HG02759 (cell line): ENCODE measurements around the gene BCDIN3D.
"Not testable (repeated sequence)": the region's sequence is repeated elsewhere in the genome, so short reads cannot be mapped to it uniquely, and the experiment has no call there.

Experiments used
- ATAC-seq: cut with Tn5 transposase; IDR thresholded peaks from one replicate; pipeline ENCODE4 v1.9.1; 2021; ENCODE audit warnings: mild to moderate bottlenecking, moderate library complexity; ENCODE audit not compliant: unreplicated experiment

BCDIN3D gene, protein sequence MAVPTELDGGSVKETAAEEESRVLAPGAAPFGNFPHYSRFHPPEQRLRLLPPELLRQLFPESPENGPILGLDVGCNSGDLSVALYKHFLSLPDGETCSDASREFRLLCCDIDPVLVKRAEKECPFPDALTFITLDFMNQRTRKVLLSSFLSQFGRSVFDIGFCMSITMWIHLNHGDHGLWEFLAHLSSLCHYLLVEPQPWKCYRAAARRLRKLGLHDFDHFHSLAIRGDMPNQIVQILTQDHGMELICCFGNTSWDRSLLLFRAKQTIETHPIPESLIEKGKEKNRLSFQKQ

DNA sequence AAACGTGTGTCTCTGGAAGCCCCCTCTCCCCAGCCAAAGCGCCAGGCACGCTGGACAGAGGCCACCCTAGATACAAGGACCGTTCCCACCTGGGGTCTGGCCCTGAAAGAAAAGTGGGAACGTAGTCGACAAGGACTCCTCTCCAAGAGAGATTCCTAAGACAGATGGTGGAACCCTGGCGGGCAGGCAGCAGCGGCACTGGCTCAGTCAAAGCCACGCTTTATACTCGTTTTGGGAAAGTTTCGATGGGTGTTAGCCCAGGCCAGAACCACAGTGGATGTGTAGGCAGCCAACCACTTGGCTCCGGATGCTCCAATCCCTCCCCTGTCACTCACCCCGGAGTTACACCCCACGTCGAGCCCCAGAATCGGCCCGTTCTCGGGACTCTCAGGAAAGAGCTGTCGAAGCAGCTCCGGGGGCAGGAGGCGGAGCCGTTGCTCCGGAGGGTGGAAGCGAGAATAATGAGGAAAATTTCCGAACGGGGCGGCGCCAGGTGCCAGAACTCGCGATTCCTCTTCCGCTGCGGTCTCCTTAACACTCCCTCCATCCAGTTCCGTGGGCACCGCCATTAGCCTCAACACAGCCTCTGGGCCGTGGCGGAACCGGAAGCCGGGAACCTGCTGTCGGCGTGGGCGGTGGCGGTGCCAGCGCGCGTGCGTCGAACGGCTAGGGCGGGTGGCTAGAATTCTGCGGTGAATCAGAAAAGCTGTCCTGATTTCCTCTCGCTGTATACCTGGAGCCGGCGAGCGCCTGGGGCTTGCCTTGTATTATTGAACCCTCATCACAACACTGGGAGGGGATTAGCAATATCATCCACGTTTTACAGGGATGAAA lies at the start of gene BCDIN3D:
BCDIN3D (minus strand) TSS at position 588 of the 834 bp plus-strand sequence; CDS start at position 569, 19 bp downstream.
- ATAC-seq: peak; percentile 93

DNA sequence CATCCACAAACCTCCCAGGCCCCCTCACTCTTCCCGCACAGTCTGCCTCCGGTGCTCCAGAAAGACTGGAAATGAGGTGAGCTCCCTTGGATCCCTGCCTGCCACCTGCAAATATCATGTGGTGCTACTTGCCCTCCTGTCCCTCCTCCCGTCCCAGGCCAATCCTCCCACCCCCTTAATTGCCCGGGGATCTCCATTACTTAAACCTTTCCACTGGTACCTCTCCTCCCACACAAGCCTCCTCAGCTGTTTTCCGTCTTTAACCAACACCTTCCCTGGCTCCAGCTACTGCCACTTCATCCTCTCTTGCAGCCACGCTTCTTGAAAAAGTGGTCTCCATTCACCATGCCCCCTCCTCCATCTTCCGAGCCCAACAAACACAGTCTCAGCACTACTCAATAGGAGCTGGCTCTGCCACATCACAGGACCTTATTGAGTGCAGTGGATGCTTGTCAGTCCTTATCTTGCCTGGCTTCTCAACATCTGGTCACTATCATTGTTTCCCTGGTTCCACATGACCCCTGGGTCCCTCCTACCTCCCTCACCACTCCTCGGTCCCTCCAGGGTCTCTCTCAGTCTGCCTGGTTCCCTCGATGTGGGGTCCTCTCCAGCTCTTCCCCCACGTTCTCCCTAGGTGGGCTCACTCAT lies 49.3 kb upstream of the BCDIN3D start:
- no peak for ATAC-seq

DNA sequence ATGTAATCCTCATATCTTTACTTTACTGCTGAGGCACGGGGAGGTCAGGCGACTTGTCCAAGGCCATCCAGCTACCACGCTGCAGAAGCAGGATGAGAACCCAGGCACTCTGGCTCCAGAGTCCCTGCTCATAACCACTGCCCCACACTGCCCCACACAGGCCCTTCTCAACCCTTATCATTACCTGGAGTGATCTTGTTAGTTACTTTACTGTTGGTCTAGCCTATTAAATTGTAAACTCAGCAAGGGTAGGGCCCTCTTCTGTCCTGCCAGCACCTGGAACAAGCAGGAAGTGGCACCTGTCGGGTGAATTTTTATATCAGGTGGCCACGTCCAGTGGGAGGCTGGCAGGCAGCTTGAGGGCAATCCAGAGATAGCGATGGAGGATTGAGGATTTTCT lies 48.6 kb upstream of the BCDIN3D start:
- no peak for ATAC-seq

GRCh38 chr12:49891012-49891411 lies 48.1 kb upstream of the BCDIN3D start:
- no peak for ATAC-seq

DNA sequence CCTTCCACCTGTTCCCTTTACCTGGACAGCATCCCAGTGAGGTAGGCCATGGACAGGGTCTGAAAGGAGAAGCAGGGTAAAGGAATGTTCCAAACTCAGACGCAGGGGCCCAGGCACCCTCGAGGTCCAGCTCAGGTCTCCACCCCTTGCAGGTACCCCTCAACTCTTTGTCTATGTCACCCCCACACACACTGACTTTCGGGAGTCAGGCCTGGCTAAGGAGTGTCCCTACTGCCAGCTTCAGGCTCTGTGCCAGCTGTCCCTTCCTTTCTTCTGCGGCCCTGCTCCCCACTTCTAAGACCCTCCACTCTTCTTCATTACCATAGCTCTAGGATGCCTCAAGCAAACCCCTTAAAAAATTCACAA lies 47.2 kb upstream of the BCDIN3D start:
- ATAC-seq: no peak

- ATAC-seq: no peak
Observed at GRCh38 chr12:49889361-49890095, 46.6 kb upstream of the BCDIN3D start.

DNA sequence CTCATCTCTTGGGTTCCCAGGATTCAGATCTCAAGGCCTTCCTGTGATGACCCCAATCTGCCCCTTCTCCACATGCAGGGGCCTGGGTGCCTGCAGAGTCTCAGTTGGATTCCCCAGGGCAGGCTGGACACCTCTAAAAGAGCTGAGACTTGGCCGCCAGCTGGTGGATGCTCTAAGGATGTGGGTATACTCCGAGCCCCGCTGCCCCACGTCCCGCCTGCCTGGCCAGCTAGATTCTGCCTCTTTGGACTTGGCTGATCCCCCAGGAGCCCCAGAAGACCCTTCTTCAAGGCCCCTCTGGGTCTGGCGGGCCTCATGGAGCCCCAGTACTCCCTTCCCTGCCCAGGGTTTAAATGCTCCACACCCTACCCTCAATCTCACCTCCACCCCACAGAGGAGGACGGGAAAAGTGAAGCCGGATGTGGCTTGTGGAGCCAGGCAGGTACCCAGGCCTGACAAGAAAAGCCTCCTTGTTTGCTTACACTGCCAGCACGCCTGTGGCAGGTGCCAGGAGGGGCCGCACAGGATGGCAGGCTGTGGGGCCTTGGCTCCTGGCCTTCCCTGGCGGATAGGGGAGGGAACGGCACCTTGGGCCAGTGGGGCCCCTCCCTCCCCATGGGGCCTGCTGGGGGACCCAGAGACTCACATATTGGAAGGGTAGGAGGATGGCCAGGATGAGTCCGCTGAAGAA lies 45.7 kb upstream of the BCDIN3D start:
- ATAC-seq: no peak

GRCh38 chr12:49887536-49888401 lies 44.9 kb upstream of the BCDIN3D start:
- ATAC-seq: no peak

DNA sequence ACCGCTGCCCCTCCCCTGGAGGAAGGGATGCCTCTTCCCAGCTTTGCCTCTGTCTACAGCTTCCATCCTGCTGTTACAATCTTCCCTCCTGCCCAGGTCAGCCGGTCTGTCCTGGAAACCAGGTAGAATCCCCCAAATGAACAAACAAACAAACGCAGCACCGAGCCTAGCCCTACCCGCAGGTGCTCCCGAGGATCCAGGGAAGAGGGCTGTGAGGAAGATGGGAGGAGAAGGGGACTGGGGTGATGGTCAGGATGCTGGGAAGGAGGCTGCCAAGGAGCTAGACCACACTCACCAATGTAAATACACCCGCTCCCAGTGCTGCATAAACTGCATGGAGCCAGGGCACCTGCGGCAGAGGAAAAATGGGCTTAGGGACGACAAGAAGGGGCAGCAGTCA lies 44.2 kb upstream of the BCDIN3D start:
- no peak for ATAC-seq

DNA sequence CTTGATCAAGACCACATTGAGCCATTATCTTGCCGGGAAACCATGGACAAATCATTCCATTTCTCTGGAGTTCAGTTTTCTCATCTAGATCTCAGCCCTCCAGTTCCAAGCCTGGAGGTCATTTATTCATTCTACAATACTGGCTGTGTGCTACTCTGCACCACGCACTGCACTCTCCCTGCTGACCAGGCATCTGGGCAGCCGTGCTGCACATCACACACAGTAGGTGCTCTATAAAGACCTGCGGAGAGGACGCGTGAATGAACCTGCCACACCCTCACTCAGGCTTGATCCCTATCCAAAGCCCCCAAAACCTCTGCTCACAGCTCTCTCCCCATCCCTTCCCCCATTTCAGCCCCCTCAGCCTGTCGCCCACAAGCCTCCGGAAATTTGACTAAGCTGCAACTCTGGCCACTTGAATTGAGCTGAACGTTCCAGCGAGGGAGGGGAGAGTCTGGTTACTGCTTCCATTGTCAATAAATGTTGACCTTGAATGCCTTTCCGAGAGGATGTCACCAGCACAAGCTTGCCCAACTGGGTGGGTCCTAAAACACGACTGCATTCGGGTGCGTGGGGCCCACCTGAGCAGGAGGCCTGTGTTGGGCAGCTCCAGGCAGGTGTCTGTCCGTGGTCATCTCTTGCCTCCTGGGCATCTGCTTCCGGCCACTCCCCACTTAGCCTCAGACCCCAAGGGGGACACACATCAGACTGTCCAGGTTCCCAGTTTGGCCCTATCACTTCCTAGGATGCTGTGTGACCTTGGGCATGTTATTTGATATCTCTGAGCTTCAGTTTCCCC lies 43.0 kb upstream of the BCDIN3D start:
- no peak for ATAC-seq

DNA sequence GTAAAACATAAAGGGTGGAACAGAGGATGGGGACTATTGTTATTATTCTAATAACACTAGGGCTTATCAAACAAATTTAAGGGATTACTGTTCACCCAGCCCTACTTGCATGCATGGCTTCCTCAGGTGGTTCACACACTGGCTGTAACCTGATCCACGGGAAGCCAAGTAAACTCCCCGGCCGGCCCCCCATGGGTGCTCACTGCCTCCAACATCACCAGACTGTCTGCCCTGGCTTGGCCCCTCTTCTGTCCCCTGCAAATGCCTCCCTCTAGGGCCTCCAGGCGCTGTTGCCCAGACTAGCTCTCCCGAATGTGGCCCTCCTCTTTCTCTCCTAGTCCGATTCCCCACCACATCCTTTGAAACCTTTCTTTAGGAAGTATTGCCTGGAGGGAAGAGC lies 42.2 kb upstream of the BCDIN3D start:
- no peak for ATAC-seq

- no peak for ATAC-seq
Observed at GRCh38 chr12:49882851-49883464, 40.1 kb upstream of the BCDIN3D start.

GRCh38 chr12:49882248-49882850 lies 39.4 kb upstream of the BCDIN3D start:
- no peak for ATAC-seq

- no peak for ATAC-seq
Observed at GRCh38 chr12:49881415-49882247, 38.7 kb upstream of the BCDIN3D start.

- no peak for ATAC-seq
Observed at GRCh38 chr12:49880756-49881414, 38.0 kb upstream of the BCDIN3D start.

DNA sequence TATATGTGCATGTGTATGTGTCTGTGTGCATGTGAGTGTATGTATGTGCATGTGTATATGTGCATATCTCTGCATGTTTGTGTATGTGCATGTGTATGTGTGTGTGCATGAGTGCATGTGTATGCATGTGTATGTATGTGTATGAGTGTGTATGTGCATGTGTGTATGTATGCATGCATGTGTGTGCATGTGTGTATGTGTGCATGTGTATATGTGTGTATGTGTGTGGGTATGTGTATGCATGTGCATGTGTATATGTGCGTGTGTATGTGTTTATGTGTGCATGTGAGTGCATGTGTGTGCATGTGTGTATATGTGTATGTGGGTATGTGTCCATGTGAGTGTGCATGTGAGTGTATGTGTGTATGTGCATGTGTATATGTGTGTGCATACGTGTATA lies 36.2 kb upstream of the BCDIN3D start:
- ATAC-seq: not testable (repeated sequence)

DNA sequence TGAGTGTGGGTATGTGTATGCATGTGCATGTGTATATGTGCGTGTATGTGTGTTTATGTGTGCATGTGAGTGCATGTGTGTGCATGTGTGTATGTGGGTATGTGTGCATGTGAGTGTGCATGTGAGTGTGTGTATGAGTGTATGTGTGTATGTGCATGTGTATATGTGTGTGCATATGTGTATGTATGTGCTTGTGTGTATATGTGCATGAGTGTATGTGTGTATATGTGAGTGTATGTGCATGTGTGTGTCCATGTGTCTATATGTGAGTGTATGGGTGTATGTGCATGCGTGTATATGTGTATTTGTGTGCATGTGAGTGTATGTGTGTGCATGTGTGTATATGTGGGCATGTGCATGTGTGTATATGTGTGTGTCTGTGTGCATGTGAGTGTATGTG lies 35.1 kb upstream of the BCDIN3D start:
- no peak for ATAC-seq
